ENCODE data around the gene UTP20.

UTP20 gene

GRCh38 chr12:101299931-101300330, 20.0 kb downstream of the UTP20 start:
- no peak for DNase-seq (ENCODE audit: extremely low read depth, insufficient read length)
- peaks cover 5% of the 10 kb centered on the region for H3K36me3 ChIP-seq (ENCODE audit: control insufficient read depth, insufficient read depth, low read length)
- TF ChIP-seq CTCF (IDR thresholded peaks at IDR 0.05; ENCODE audit: insufficient read depth, low read length, poor library complexity, severe bottlenecking): no peak
- H3K4me3 ChIP-seq (replicated peaks; ENCODE audit: low read depth, low read length): no peak overlapping the region
- no peaks in the 10 kb centered on the region for H3K27me3 ChIP-seq (replicated peaks; ENCODE audit: control insufficient read depth, insufficient read depth, low read length)

GRCh38 chr12:101302741-101303140, 22.8 kb downstream of the UTP20 start:
- TF ChIP-seq CTCF (IDR thresholded peaks at IDR 0.05; ENCODE audit: insufficient read depth, low read length, poor library complexity, severe bottlenecking): no peak
- DNase-seq (ENCODE audit: extremely low read depth, insufficient read length): no peak
- H3K36me3 ChIP-seq (ENCODE audit: control insufficient read depth, insufficient read depth, low read length): peaks cover 2% of the 10 kb centered on the region
- no peak overlapping the region for H3K4me3 ChIP-seq (replicated peaks; ENCODE audit: low read depth, low read length)
- no peaks in the 10 kb centered on the region for H3K27me3 ChIP-seq (replicated peaks; ENCODE audit: control insufficient read depth, insufficient read depth, low read length)

- Histone ChIP-seq H3K27me3 (replicated peaks; ENCODE audit: control insufficient read depth, insufficient read depth, low read length) (no peaks in the 10 kb centered on the region), H3K4me3 (replicated peaks; ENCODE audit: low read depth, low read length) (no peak overlapping the region), H3K36me3 (ENCODE audit: control insufficient read depth, insufficient read depth, low read length) (peaks cover 2% of the 10 kb centered on the region)
- DNase-seq (ENCODE audit: extremely low read depth, insufficient read length): no peak
- TF ChIP-seq CTCF (IDR thresholded peaks at IDR 0.05; ENCODE audit: insufficient read depth, low read length, poor library complexity, severe bottlenecking): no peak
Measured at GRCh38 chr12:101305226-101305779, 25.4 kb downstream of the UTP20 start.

GRCh38 chr12:101305794-101306193, 25.9 kb downstream of the UTP20 start:
- DNase-seq (ENCODE audit: extremely low read depth, insufficient read length): no peak
- no peaks in the 10 kb centered on the region for H3K27me3 ChIP-seq (replicated peaks; ENCODE audit: control insufficient read depth, insufficient read depth, low read length)
- peaks cover 2% of the 10 kb centered on the region for H3K36me3 ChIP-seq (ENCODE audit: control insufficient read depth, insufficient read depth, low read length)
- H3K4me3 ChIP-seq (replicated peaks; ENCODE audit: low read depth, low read length): no peak overlapping the region
- no peak for TF ChIP-seq CTCF (IDR thresholded peaks at IDR 0.05; ENCODE audit: insufficient read depth, low read length, poor library complexity, severe bottlenecking)

- TF ChIP-seq CTCF (IDR thresholded peaks at IDR 0.05; ENCODE audit: insufficient read depth, low read length, poor library complexity, severe bottlenecking): no peak
- no peaks in the 10 kb centered on the region for H3K27me3 ChIP-seq (replicated peaks; ENCODE audit: control insufficient read depth, insufficient read depth, low read length)
- no peak for DNase-seq (ENCODE audit: extremely low read depth, insufficient read length)
- H3K4me3 ChIP-seq (replicated peaks; ENCODE audit: low read depth, low read length): no peak overlapping the region
- H3K36me3 ChIP-seq (ENCODE audit: control insufficient read depth, insufficient read depth, low read length): peaks cover 2% of the 10 kb centered on the region; the same call in 1 of the 2 replicates
Measured at GRCh38 chr12:101322480-101322879, 42.6 kb downstream of the UTP20 start.

GRCh38 chr12:101323255-101323654, 43.4 kb downstream of the UTP20 start:
- Histone ChIP-seq H3K27me3 (replicated peaks; ENCODE audit: control insufficient read depth, insufficient read depth, low read length) (no peaks in the 10 kb centered on the region), H3K36me3 (ENCODE audit: control insufficient read depth, insufficient read depth, low read length) (peaks cover 2% of the 10 kb centered on the region; the same call in 1 of the 2 replicates), H3K4me3 (replicated peaks; ENCODE audit: low read depth, low read length) (no peak overlapping the region)
- DNase-seq (ENCODE audit: extremely low read depth, insufficient read length): no peak
- no peak for TF ChIP-seq CTCF (IDR thresholded peaks at IDR 0.05; ENCODE audit: insufficient read depth, low read length, poor library complexity, severe bottlenecking)
